Tibial nerve (tissue), 4 donors: ENCODE measurements around the gene FFAR2. TPM values are rescaled to one million over a fixed set of nuclear protein-coding genes. Genes with fewer than 3 reads are reported as not detected.
"Not testable (repeated sequence)": the region's sequence is repeated elsewhere in the genome, so short reads cannot be mapped to it uniquely, and the experiment has no call there.

Experiments used
- DNase-seq, 2 donors: peaks; one replicate each; pipeline ENCODE4 v3.0.0-alpha.2; 2019; ENCODE audit warnings: low spot score in 2 of 2
- H3K27ac ChIP-seq, 4 donors: fragments of 200-600 bp; sonication (generic) in 3 of 4; one replicate each; pipeline ENCODE4 v1.5.1; 2017 to 2019; ENCODE audit warnings: mild to moderate bottlenecking in 1 of 4
- H3K27me3 ChIP-seq, 2 donors: fragments of 200-600 bp; sonication (generic) in 1 of 2; one replicate each; pipeline versions ENCODE4 v1.5.1 to v1.6.0; 2017 to 2019
- H3K36me3 ChIP-seq, 3 donors: fragments of 200-600 bp; sonication (generic); one replicate each; pipeline ENCODE4 v1.5.1; 2018 to 2019
- H3K4me1 ChIP-seq, 4 donors: fragments of 200-600 bp; sonication (generic) in 3 of 4; one replicate each; pipeline ENCODE4 v1.5.1; 2017 to 2019
- H3K4me3 ChIP-seq, 4 donors: fragments of 200-600 bp; sonication (generic) in 3 of 4; one replicate each; pipeline ENCODE4 v1.5.1; 2017 to 2019; ENCODE audit warnings: mild to moderate bottlenecking in 1 of 4, moderate library complexity in 1 of 4
- H3K9me3 ChIP-seq, 4 donors: fragments of 200-600 bp; sonication (generic) in 3 of 4; one replicate each; pipeline ENCODE4 v1.5.1; 2017 to 2019
- CTCF ChIP-seq, 5 experiments: fragments of 200-600 bp in 3 of 5; fragments of 450-650 bp in 2 of 5; sonication (generic) in 3 of 5; IDR thresholded peaks; one replicate each; pipeline ENCODE4 v1.5.1; 2016 to 2019; ENCODE audit warnings: antibody characterized with exemption in 5 of 5, mild to moderate bottlenecking in 3 of 5, moderate library complexity in 2 of 5
- EP300 ChIP-seq, 2 donors: sonication (generic); formaldehyde crosslinking; IDR thresholded peaks; one replicate each; pipeline ENCODE4 v1.6.1; 2017; ENCODE audit warnings: antibody characterized with exemption in 2 of 2, mild to moderate bottlenecking in 1 of 2
- POLR2A ChIP-seq, 2 donors: fragments of 450-650 bp; IDR thresholded peaks; one replicate each; pipeline ENCODE4 v1.6.1; 2017; ENCODE audit warnings: antibody characterized with exemption in 2 of 2, mild to moderate bottlenecking in 2 of 2, moderate library complexity in 2 of 2
- WGBS, 2 donors: methylation state at CpG; one replicate each; pipeline ENCODE4 v1.1.5; 2018; 5-methylcytosine and 5-hydroxymethylcytosine counted together
- total RNA-seq, 4 donors: library from RNA; depleted of rRNA; stranded (reverse); fragments of >200 nt; gene quantifications; one replicate each; pipeline ENCODE4 v1.1.0, GENCODE V29; 2016

FFAR2 gene
- under 1 TPM in 1 of 4 donors, not detected in 3; 0.22 TPM for total RNA-seq

DNA sequence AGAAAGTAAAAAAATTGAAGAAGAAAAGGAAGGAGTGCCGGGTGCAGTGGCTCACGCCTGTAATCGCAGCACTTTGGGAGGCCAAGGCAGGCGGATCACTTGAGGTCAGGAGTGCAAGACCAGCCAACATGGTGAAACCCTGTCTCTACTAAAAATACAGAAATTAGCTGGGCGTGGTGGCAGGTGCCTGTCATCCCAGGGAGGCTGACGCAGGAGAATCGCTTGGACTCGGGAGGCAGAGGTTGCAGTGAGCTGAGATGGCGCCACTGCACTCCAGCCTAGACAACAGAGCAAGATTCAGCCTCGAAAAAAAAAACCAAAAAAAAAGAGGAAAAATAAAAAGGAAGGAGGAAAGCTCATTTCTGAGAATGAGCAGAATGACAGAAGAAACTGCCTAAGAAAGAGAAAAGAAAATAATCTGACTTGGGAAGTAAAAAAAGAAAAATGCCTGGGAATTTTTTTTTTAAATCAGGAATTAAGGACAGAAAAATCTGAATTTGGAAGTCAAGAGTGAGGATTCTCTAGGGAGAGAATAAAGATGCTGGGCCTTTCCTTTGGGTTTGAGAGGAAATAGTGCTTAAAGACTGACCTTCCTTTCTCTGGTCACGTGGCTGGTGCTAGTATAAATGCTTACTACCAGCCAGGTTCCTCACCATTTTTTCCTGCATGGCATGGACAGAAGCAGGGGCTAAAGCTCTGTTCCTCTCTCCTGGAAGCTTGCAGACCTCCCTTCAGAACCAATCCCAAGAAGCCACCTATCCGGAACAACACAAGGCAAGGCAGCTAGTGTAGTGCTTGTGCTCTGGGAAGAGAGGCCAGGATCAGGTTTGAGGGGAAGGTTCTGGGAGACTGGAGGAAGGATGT lies at the start of gene FFAR2:
Gene FFAR2, plus strand, starts transcription at position 652 of the 864 bp plus-strand sequence. CDS start 1,458 bp downstream, outside the sequence.
- TF ChIP-seq CTCF (IDR thresholded peaks at IDR 0.05) (no peak), POLR2A (IDR thresholded peaks at IDR 0.05) (no peak), EP300 (IDR thresholded peaks at IDR 0.05) (no peak)
- WGBS, 2 donors, result 61 to 69% methylated on average over 12 of the region's 12 CpGs
- H3K27me3 ChIP-seq, result peaks cover 0 to 8% of the 10 kb centered on the region in 2 donors
- H3K4me1 ChIP-seq, result peaks cover 0 to 6% (median 0%) of the 10 kb centered on the region in 4 donors
- DNase-seq, result no peak
- no peak within 1 kb of the TSS for H3K4me3 ChIP-seq
- H3K27ac ChIP-seq, result no peak within 1 kb of the TSS
- no peaks in the 10 kb centered on the region for H3K36me3 ChIP-seq
- no peaks in the 10 kb centered on the region for H3K9me3 ChIP-seq

DNA sequence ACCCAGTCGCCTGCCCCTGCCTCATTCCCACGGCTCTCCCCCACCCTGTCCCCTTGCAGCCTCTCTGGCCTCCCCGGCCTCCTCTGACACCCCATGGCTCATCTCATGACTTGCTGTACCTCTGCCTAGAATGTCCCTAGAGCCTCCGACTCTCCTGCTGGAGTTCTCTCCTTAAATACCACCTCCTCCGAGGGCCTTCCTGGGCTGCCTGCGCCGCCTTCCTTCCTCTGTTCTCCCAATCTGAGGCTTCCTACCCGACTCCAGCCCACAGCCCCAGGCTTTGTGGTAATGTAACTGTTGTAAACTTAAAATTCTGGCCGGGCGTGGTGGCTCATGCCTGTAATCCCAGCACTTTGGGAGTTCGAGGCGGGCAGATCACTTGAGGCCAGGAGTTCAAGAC lies 49.5 kb upstream of the FFAR2 start:
- Histone ChIP-seq H3K4me3 (no peak overlapping the region), H3K4me1 (no peaks in the 10 kb centered on the region), H3K27ac (no peak overlapping the region), H3K36me3 (no peaks in the 10 kb centered on the region), H3K27me3 (no peaks in the 10 kb centered on the region), H3K9me3 (no peaks in the 10 kb centered on the region)
- DNase-seq, result no peak
- no peak for TF ChIP-seq EP300 (IDR thresholded peaks at IDR 0.05)
- TF ChIP-seq POLR2A (IDR thresholded peaks at IDR 0.05), result no peak
- TF ChIP-seq CTCF (IDR thresholded peaks at IDR 0.05), result no peak
- 88 to 91% methylated on average over 12 of the region's 12 CpGs for WGBS, 2 donors

DNA sequence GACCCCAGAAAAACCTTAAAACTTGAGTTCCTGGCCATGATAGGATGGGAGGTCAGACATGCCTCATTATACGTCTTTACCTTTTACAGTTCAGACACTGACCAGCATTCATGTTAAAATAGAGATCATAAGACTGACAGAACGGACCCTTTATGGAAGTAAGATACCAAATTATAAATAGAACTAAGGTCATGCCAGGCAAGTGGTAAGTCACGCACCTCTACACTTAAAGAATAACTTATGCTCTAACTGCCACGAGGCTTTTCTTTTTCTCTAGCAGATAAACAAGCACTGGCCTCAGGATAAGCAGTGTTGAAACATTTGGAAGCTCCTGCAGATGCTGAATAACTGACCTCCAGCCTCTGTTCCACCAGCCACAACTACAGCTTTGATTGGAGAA lies 48.8 kb upstream of the FFAR2 start:
- WGBS, 2 donors, result 50 to 58% methylated on average over 4 of the region's 4 CpGs
- DNase-seq, result no peak
- Histone ChIP-seq H3K27me3 (no peaks in the 10 kb centered on the region), H3K27ac (no peak overlapping the region), H3K9me3 (no peaks in the 10 kb centered on the region), H3K36me3 (no peaks in the 10 kb centered on the region), H3K4me1 (no peaks in the 10 kb centered on the region), H3K4me3 (no peak overlapping the region)
- TF ChIP-seq CTCF (IDR thresholded peaks at IDR 0.05) (no peak), EP300 (IDR thresholded peaks at IDR 0.05) (no peak), POLR2A (IDR thresholded peaks at IDR 0.05) (no peak)

GRCh38 chr19:35399948-35400772 lies 47.9 kb upstream of the FFAR2 start:
- Histone ChIP-seq H3K4me1 (no peaks in the 10 kb centered on the region), H3K4me3 (no peak overlapping the region), H3K27ac (no peak overlapping the region), H3K36me3 (no peaks in the 10 kb centered on the region), H3K27me3 (no peaks in the 10 kb centered on the region), H3K9me3 (no peaks in the 10 kb centered on the region)
- WGBS, 2 donors, result 84 to 95% methylated on average over 10 of the region's 10 CpGs
- TF ChIP-seq EP300 (IDR thresholded peaks at IDR 0.05) (no peak), CTCF (IDR thresholded peaks at IDR 0.05) (no peak), POLR2A (IDR thresholded peaks at IDR 0.05) (no peak)
- no peak for DNase-seq

- H3K4me3 ChIP-seq, result no peak overlapping the region
- no peaks in the 10 kb centered on the region for H3K27me3 ChIP-seq
- DNase-seq, result no peak
- WGBS, 2 donors, result 84 to 94% methylated on average over 7 of the region's 7 CpGs
- H3K36me3 ChIP-seq, result no peaks in the 10 kb centered on the region
- H3K9me3 ChIP-seq, result no peaks in the 10 kb centered on the region
- no peaks in the 10 kb centered on the region for H3K4me1 ChIP-seq
- no peak overlapping the region for H3K27ac ChIP-seq
- TF ChIP-seq POLR2A (IDR thresholded peaks at IDR 0.05), result no peak
- TF ChIP-seq CTCF (IDR thresholded peaks at IDR 0.05), result no peak
- no peak for TF ChIP-seq EP300 (IDR thresholded peaks at IDR 0.05)
These were observed 47.3 kb upstream of the FFAR2 start for GRCh38 chr19:35400773-35401100.

- WGBS, 2 donors, result 85 to 86% methylated on average over 9 of the region's 9 CpGs
- not testable (repeated sequence) for H3K36me3 ChIP-seq, H3K4me1 ChIP-seq, H3K4me3 ChIP-seq, H3K27ac ChIP-seq, H3K27me3 ChIP-seq, DNase-seq, H3K9me3 ChIP-seq
These were observed 46.6 kb upstream of the FFAR2 start for GRCh38 chr19:35401416-35401815.
